ENCODE results near the gene ENTHD1.

The ENTHD1 gene

DNA sequence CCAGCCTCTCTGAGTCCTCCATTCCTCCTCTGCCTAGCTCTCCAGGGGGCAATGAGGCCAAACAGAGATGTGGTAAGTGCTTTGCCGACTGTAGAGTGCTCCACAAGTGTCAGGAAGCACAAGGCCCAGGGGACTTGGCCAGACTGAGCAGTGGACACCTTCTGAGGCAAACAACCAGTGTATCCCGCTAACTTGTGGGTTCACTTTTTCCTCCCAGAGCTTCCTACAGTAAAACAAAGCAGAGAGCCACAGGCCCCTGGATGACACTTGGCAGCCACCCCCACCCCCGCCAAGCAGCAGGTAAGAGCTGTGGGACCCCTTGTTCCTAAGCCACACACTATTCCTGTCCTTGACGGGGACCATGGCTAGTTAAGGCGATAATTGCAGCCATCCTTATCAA is 162.1 kb downstream of the ENTHD1 start:
- H3K9ac ChIP-seq (ENCODE audit: low read length): no peak overlapping the region
- H3K4me3 ChIP-seq (ENCODE audit: insufficient read depth, low read length, poor library complexity, severe bottlenecking): no peak overlapping the region
- no peaks in the 10 kb centered on the region for H4K20me1 ChIP-seq (ENCODE audit: low read depth, low read length)
- no peak overlapping the region for H3K27ac ChIP-seq (ENCODE audit: low read depth, low read length)
- no peaks in the 10 kb centered on the region for H3K79me2 ChIP-seq (ENCODE audit: insufficient read depth, low read length)
- H3K4me2 ChIP-seq (ENCODE audit: low read depth, low read length, poor library complexity, severe bottlenecking): no peak overlapping the region
- H3K9me2 ChIP-seq (replicated peaks; ENCODE audit: insufficient read depth, low read length): no peaks in the 10 kb centered on the region
- H3K9me3 ChIP-seq (ENCODE audit: insufficient read depth, low read length): no peaks in the 10 kb centered on the region
- H3K27me3 ChIP-seq (ENCODE audit: low read length): no peaks in the 10 kb centered on the region
- no peak for TF ChIP-seq EZH2phosphoT487 (conservative IDR thresholded peaks at IDR 0.05; ENCODE audit: low read length)
- TF ChIP-seq, protein P1, sequence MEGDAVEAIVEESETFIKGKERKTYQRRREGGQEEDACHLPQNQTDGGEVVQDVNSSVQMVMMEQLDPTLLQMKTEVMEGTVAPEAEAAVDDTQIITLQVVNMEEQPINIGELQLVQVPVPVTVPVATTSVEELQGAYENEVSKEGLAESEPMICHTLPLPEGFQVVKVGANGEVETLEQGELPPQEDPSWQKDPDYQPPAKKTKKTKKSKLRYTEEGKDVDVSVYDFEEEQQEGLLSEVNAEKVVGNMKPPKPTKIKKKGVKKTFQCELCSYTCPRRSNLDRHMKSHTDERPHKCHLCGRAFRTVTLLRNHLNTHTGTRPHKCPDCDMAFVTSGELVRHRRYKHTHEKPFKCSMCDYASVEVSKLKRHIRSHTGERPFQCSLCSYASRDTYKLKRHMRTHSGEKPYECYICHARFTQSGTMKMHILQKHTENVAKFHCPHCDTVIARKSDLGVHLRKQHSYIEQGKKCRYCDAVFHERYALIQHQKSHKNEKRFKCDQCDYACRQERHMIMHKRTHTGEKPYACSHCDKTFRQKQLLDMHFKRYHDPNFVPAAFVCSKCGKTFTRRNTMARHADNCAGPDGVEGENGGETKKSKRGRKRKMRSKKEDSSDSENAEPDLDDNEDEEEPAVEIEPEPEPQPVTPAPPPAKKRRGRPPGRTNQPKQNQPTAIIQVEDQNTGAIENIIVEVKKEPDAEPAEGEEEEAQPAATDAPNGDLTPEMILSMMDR (IDR thresholded peaks at IDR 0.05; ENCODE audit: insufficient read depth, low read length, poor library complexity, severe bottlenecking): no peak
- no peaks in the 10 kb centered on the region for H3F3A ChIP-seq (ENCODE audit: insufficient read depth)
- no peak overlapping the region for H2AFZ ChIP-seq (ENCODE audit: low read depth, low read length, severe bottlenecking)
- H3K36me3 ChIP-seq (ENCODE audit: low read length): no peaks in the 10 kb centered on the region

DNA sequence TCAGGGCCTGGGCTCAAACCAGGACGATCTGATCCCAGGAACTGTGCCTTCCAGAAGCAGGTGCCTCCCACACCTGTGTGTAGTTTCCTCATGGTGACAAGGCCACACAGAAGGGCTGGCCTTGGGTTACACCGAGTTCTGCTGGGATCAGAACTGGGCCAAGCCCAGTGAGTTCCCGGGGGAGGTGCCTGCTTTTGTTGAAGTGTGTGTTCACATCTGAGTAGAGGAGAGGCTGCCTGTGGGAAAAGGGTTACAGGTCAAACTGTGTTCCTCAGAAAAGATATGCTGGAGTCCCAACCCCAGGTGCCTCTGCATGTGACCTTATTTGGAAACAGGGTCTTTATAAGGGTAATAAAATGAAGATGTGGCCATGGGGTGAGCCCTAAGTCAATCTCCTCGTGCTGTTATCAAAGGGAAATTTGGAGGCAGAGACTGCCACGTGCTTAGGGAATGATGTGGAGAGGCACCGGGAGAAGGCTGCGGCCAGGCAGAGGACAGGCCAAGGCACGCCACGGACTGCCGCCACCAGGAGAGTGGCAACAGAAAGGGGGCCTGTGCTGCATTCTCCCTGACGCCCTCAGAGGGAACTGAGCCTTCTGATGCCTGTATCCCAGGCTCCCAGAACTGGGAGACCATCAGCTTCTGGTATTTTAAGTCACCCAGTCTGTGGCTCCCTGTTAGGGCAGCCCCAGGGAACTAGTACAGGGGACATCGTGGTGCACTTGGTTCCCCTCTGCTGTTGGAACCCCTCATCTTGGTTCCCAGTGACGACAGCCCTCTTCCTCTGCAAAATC is 164.2 kb downstream of the ENTHD1 start:
- no peaks in the 10 kb centered on the region for H4K20me1 ChIP-seq (ENCODE audit: low read depth, low read length)
- H3K9ac ChIP-seq (ENCODE audit: low read length): no peak overlapping the region
- H3K9me3 ChIP-seq (ENCODE audit: insufficient read depth, low read length): no peaks in the 10 kb centered on the region
- H3K4me2 ChIP-seq (ENCODE audit: low read depth, low read length, poor library complexity, severe bottlenecking): no peak overlapping the region
- H2AFZ ChIP-seq (ENCODE audit: low read depth, low read length, severe bottlenecking): no peak overlapping the region
- no peaks in the 10 kb centered on the region for H3K9me2 ChIP-seq (replicated peaks; ENCODE audit: insufficient read depth, low read length)
- no peaks in the 10 kb centered on the region for H3F3A ChIP-seq (ENCODE audit: insufficient read depth)
- H3K4me3 ChIP-seq (ENCODE audit: insufficient read depth, low read length, poor library complexity, severe bottlenecking): no peak overlapping the region
- H3K79me2 ChIP-seq (ENCODE audit: insufficient read depth, low read length): no peaks in the 10 kb centered on the region
- no peaks in the 10 kb centered on the region for H3K36me3 ChIP-seq (ENCODE audit: low read length)
- TF ChIP-seq, protein P1 (IDR thresholded peaks at IDR 0.05; ENCODE audit: insufficient read depth, low read length, poor library complexity, severe bottlenecking): no peak
- TF ChIP-seq EZH2phosphoT487 (conservative IDR thresholded peaks at IDR 0.05; ENCODE audit: low read length): no peak
- no peak overlapping the region for H3K27ac ChIP-seq (ENCODE audit: low read depth, low read length)
- H3K27me3 ChIP-seq (ENCODE audit: low read length): no peaks in the 10 kb centered on the region

DNA sequence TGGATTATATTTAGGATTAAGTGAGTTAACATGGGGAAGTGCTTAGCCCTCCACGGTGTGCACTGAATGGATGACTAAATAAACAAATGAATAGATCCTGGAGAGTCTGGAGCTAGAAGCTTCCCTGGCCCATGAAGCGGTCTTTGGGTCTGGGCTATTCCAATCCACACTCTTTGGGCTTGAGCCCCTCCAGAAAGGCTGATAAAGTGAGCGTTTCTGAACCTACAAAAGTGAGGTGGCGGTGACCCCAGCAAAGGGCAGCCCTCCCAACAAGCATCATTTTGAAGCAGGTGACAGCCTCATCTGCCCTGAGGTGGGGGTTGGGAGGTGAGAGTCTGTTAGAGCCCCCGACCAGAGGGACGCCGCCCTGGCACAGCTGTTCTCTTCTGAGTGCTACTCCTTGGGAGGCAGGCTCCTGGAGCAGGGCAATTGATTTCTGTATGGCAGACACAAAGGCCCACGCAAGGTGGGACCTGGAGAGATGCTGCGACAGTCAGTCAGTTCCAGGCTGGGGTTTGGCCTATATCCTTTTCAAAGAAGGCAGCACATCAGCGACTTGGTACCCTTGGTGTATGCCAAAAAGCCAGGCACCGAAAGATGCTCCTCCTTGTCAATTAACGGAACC is 165.2 kb downstream of the ENTHD1 start:
- Histone ChIP-seq H3K27me3 (ENCODE audit: low read length) (no peaks in the 10 kb centered on the region), H2AFZ (ENCODE audit: low read depth, low read length, severe bottlenecking) (no peak overlapping the region), H4K20me1 (ENCODE audit: low read depth, low read length) (no peaks in the 10 kb centered on the region), H3F3A (ENCODE audit: insufficient read depth) (no peaks in the 10 kb centered on the region), H3K36me3 (ENCODE audit: low read length) (no peaks in the 10 kb centered on the region), H3K9me2 (replicated peaks; ENCODE audit: insufficient read depth, low read length) (no peaks in the 10 kb centered on the region), H3K9me3 (ENCODE audit: insufficient read depth, low read length) (no peaks in the 10 kb centered on the region), H3K79me2 (ENCODE audit: insufficient read depth, low read length) (no peaks in the 10 kb centered on the region), H3K4me2 (ENCODE audit: low read depth, low read length, poor library complexity, severe bottlenecking) (no peak overlapping the region), H3K4me3 (ENCODE audit: insufficient read depth, low read length, poor library complexity, severe bottlenecking) (no peak overlapping the region), H3K27ac (ENCODE audit: low read depth, low read length) (no peak overlapping the region), H3K9ac (ENCODE audit: low read length) (no peak overlapping the region)
- TF ChIP-seq EZH2phosphoT487 (conservative IDR thresholded peaks at IDR 0.05; ENCODE audit: low read length): no peak
- TF ChIP-seq, protein P1 (IDR thresholded peaks at IDR 0.05; ENCODE audit: insufficient read depth, low read length, poor library complexity, severe bottlenecking): no peak

All from SU-DHL-6 (cell line).